Adipocyte (in vitro differentiated cells): ENCODE data around the gene WNT7B.

Source experiments
- DNase-seq: peaks from one replicate; pipeline ENCODE4 v3.0.0-alpha.2; 2015; ENCODE audit warnings: low read depth
- H3K27me3 ChIP-seq: replicated peaks from 2 replicates; pipeline ENCODE4 v1.7.0; 2013; ENCODE audit warnings: mild to moderate bottlenecking, low read length, moderate library complexity; ENCODE audit not compliant: control insufficient read depth, insufficient read depth
- H3K36me3 ChIP-seq: 2 replicates; pipeline ENCODE4 v1.7.0; 2013; ENCODE audit warnings: low read length, mild to moderate bottlenecking, moderate library complexity; ENCODE audit not compliant: control insufficient read depth, insufficient read depth, severe bottlenecking
- H3K4me1 ChIP-seq: 2 replicates; pipeline ENCODE4 v1.7.0; 2013; ENCODE audit warnings: mild to moderate bottlenecking, low read length, moderate library complexity; ENCODE audit not compliant: control insufficient read depth, insufficient read depth
- H3K4me3 ChIP-seq: 2 replicates; pipeline ENCODE4 v1.7.0; 2013; ENCODE audit warnings: mild to moderate bottlenecking, low read length, moderate library complexity
- H3K9ac ChIP-seq: 2 replicates; pipeline ENCODE4 v1.7.0; 2013; ENCODE audit warnings: mild to moderate bottlenecking, low read length, moderate library complexity
- H3K9me3 ChIP-seq: 2 replicates; pipeline ENCODE4 v1.7.0; 2013; ENCODE audit warnings: mild to moderate bottlenecking, low read length, moderate library complexity; ENCODE audit not compliant: control insufficient read depth

WNT7B gene

GRCh38 chr22:45959719-45960476, 17.1 kb downstream of the WNT7B start:
- Histone ChIP-seq H3K4me1 (no peaks in the 10 kb centered on the region), H3K4me3 (no peak overlapping the region), H3K36me3 (no peaks in the 10 kb centered on the region), H3K27me3 (peaks cover 56% of the 10 kb centered on the region), H3K9me3 (no peaks in the 10 kb centered on the region), H3K9ac (no peak overlapping the region)
- DNase-seq: no peak

- DNase-seq: no peak
- H3K9me3 ChIP-seq: no peaks in the 10 kb centered on the region
- no peaks in the 10 kb centered on the region for H3K4me1 ChIP-seq
- H3K36me3 ChIP-seq: no peaks in the 10 kb centered on the region
- no peak overlapping the region for H3K9ac ChIP-seq
- H3K27me3 ChIP-seq: peaks cover 53% of the 10 kb centered on the region
- no peak overlapping the region for H3K4me3 ChIP-seq
Measured at GRCh38 chr22:45958971-45959370, 18.0 kb downstream of the WNT7B start.

DNA sequence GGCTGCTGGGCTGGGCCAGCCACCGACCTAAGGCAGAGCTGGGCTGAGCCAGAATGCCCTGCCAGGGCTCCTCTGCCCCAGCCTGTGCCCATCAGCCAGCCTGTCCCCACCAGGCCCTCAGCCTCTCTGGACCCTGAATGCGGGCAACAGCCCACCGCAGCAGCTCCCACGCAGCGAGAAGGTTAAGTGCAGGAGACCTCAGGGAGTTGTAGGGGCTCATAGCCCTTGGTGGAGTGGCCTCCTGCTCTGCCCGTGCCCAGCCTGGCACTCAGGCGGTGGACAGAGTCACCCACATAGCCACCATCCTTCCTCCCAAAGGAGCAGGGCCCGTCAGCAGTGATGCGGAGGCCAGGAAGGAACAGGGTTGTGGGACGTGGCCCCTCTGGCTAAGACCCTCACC, 19.1 kb downstream of the WNT7B start:
- no peaks in the 10 kb centered on the region for H3K9me3 ChIP-seq
- H3K9ac ChIP-seq: no peak overlapping the region
- no peaks in the 10 kb centered on the region for H3K36me3 ChIP-seq
- H3K4me1 ChIP-seq: no peaks in the 10 kb centered on the region
- H3K4me3 ChIP-seq: no peak overlapping the region
- peaks cover 52% of the 10 kb centered on the region for H3K27me3 ChIP-seq
- DNase-seq: no peak

DNA sequence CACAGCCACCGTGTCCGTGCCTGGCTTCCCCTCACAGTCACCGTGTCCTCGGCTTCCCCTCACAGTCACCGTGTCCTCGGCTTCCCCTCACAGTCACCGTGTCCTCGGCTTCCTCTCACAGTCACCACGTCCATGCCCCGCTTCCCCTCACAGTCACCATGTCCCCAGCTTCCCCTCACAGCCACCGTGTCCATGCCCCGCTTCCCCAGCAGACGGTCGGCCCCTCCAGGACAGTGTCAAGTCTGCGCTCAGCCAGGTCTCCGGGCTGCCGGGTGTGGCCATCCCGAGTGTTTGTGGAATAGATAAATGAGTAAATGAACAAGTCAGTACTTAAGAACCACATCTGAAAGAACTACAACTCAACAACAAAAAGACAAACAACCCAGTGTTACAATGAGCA, 23.8 kb downstream of the WNT7B start:
- Histone ChIP-seq H3K36me3 (no peaks in the 10 kb centered on the region), H3K4me3 (no peak overlapping the region), H3K9me3 (no peaks in the 10 kb centered on the region), H3K9ac (no peak overlapping the region), H3K4me1 (no peaks in the 10 kb centered on the region), H3K27me3 (peaks cover 50% of the 10 kb centered on the region)
- DNase-seq: no peak

DNA sequence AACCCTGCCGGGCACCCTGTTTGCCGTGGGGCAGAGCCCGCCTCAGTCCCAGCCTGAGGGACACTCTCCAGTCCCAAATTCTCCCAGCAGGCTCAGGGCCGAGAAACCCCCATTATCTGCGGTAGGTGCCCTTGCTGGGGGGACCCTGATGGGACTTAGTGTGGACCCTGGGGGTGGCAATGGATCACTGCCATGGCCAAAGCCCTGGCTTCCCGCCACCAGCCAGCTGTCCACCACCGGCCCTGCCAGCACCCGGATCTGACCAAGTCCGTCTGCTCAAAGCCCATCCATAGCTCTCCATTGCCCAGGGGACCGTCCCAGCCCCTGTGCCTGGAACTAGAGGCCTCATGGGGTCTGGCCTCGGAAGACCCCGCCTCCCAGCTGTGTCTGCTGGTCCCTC, 24.4 kb downstream of the WNT7B start:
- no peaks in the 10 kb centered on the region for H3K36me3 ChIP-seq
- H3K27me3 ChIP-seq: peaks cover 55% of the 10 kb centered on the region
- H3K4me1 ChIP-seq: no peaks in the 10 kb centered on the region
- H3K9ac ChIP-seq: no peak overlapping the region
- no peak for DNase-seq
- H3K4me3 ChIP-seq: no peak overlapping the region
- no peaks in the 10 kb centered on the region for H3K9me3 ChIP-seq

DNA sequence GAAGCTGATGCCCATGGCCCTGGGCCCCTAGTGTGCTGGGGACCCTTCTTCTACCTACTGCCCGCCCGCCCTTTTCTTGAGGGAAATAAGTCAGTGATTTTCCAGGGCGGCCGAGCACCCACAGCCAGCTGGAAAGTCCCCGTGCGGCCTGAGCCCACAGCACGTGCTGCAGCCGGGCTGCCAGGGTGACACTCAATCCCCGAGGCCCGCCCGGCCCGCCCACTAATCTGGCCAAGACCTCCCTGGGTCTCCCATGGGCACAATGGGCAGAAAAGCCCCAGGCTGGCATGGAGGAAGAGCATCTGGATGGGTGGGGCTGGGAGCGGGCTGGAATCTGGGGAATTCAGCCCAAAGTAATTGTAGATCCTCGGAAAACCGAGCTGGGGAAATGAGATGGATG, 24.8 kb downstream of the WNT7B start:
- no peak overlapping the region for H3K4me3 ChIP-seq
- no peaks in the 10 kb centered on the region for H3K36me3 ChIP-seq
- no peak overlapping the region for H3K9ac ChIP-seq
- H3K9me3 ChIP-seq: no peaks in the 10 kb centered on the region
- DNase-seq: no peak
- peaks cover 59% of the 10 kb centered on the region for H3K27me3 ChIP-seq
- no peaks in the 10 kb centered on the region for H3K4me1 ChIP-seq

- no peak for DNase-seq
- Histone ChIP-seq H3K9ac (no peak overlapping the region), H3K4me3 (no peak overlapping the region), H3K27me3 (peaks cover 56% of the 10 kb centered on the region), H3K4me1 (no peaks in the 10 kb centered on the region), H3K36me3 (no peaks in the 10 kb centered on the region), H3K9me3 (no peaks in the 10 kb centered on the region)
Measured at GRCh38 chr22:45949891-45950290, 27.1 kb downstream of the WNT7B start.

DNA sequence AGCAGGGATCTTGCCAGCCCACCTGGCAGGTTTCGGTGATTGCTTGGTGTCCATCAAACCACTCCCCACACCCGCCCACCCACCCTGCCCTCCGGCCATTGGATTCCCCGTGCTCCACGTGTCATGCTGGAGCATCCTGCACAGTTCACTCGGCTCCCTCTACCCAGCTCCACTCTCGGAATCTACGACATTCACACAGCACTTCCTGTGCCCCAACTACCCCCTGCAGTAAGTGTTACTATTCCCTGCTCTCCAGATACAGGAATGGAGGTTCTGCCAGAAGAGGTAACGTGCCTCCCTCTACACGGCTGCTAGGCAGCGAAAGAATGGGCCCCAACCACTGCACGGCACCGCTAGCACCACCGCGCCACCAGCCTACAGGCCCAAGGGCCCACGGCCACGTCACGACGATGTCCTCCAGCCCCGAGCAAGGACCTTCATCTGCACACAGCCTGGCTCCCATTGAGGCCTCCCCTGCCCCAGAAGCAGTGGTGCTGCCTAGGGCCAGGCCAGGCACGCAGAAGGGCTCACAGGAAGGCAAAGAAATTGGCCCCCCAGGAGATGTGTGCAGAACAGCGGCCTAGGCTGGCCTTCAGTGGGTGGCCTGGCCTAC, 27.6 kb downstream of the WNT7B start:
- DNase-seq: no peak
- Histone ChIP-seq H3K4me1 (no peaks in the 10 kb centered on the region), H3K9ac (no peak overlapping the region), H3K4me3 (no peak overlapping the region), H3K36me3 (no peaks in the 10 kb centered on the region), H3K9me3 (no peaks in the 10 kb centered on the region), H3K27me3 (peaks cover 52% of the 10 kb centered on the region)

DNA sequence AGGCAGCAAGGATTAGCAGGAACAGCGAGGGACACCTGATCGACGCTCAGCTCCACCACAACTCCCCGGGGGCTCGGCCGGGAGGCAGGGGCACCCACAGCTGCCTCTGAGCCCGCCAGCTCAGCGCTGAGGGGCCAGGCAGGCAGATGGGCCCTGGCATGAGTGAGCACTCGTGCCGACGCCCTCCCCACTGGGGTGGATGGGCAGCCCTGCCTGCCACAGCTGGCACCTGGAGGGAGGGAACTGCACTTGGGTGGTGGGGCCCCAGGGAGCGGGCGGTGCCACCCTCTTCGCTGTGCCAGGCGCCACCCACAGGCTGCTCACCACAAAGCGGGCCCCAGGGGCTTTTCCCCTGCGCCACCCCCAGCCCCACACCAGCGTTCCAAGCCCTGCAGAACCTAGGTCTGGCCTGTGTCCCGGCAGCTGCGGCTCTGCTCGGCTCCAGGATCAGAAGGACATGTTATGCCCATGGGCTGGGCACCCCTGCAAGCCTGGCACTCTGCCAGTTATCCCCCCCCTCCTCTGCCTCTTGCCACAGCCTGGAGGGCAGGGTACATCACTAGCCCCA, 28.8 kb downstream of the WNT7B start:
- Histone ChIP-seq H3K9me3 (no peaks in the 10 kb centered on the region), H3K4me3 (no peak overlapping the region), H3K36me3 (no peaks in the 10 kb centered on the region), H3K9ac (no peak overlapping the region), H3K4me1 (no peaks in the 10 kb centered on the region), H3K27me3 (peaks cover 46% of the 10 kb centered on the region)
- no peak for DNase-seq

DNA sequence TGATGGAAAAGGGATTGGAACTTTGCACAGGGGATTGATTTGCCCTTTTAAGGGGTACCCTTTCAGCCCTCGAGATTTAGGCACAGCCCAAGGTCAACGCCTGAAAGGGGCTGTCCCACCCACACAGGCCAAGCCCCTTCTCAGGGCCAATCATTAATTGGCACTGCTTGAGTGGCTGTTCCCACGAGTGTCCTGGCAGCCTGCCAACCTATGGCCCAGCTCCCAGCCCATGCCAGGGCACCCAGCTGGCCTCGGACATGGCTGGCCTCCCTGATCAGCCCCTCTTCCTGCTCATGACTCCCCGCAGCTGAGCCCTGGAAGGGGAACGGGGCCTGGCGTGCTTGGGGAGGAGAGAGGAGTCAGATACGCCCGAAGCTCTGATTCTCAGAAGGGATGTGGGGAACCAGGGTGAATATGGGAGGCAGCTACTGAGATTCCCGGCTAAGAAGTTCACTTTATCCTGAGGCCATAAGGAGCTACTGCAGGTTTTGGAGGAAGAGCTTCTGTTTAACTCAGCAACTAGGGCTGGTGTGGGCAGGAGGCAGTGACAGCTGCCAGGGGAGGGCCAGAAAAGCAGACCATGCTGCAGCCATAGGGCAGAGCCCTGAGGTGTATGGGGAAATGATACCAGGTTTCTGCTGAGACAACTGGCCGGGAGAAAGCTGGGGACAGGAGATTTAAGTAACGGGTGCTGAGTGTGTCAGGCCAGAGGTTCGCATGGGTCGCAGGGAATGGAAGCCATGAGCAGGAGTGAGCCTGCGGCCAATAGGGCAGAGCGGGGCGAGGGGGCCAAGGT, 30.0 kb downstream of the WNT7B start:
- no peak for DNase-seq
- no peaks in the 10 kb centered on the region for H3K9me3 ChIP-seq
- no peaks in the 10 kb centered on the region for H3K36me3 ChIP-seq
- no peak overlapping the region for H3K9ac ChIP-seq
- no peaks in the 10 kb centered on the region for H3K4me1 ChIP-seq
- H3K4me3 ChIP-seq: no peak overlapping the region
- H3K27me3 ChIP-seq: peaks cover 40% of the 10 kb centered on the region

- H3K9me3 ChIP-seq: no peaks in the 10 kb centered on the region
- H3K4me3 ChIP-seq: no peak overlapping the region
- H3K27me3 ChIP-seq: peaks cover 37% of the 10 kb centered on the region
- no peaks in the 10 kb centered on the region for H3K36me3 ChIP-seq
- H3K9ac ChIP-seq: no peak overlapping the region
- H3K4me1 ChIP-seq: no peaks in the 10 kb centered on the region
- DNase-seq: no peak
Measured at GRCh38 chr22:45945621-45946106, 31.3 kb downstream of the WNT7B start.
